HAP-1 (cell line): ENCODE measurements around the gene ANKRD36.
A peak's percentile ranks its signal among the peaks of the same experiment; 100 is the strongest.
"Not testable (repeated sequence)": the region's sequence is repeated elsewhere in the genome, so short reads cannot be mapped to it uniquely, and the experiment has no call there.

Experiments
- DNase-seq, 2 experiments: peaks; one replicate each; pipeline ENCODE4 v3.0.0-alpha.2; 2016 to 2020; ENCODE audit warnings: low spot score in 2 of 2
- H3K27me3 ChIP-seq: fragments of 250-450 bp; sonication (Bioruptor Pico); 2 replicates; pipeline ENCODE4 v1.5.1; 2020; ENCODE audit warnings: low read depth, mild to moderate bottlenecking, moderate library complexity
- H3K36me3 ChIP-seq: fragments of 250-450 bp; sonication (Bioruptor Pico); replicated peaks from 2 replicates; pipeline ENCODE4 v1.5.1; 2020; ENCODE audit warnings: mild to moderate bottlenecking
- H3K4me1 ChIP-seq: fragments of 250-450 bp; sonication (Bioruptor Pico); 2 replicates; pipeline ENCODE4 v1.5.1; 2020; ENCODE audit warnings: mild to moderate bottlenecking
- H3K4me3 ChIP-seq: fragments of 250-450 bp; sonication (Bioruptor Pico); 2 replicates; pipeline ENCODE4 v1.5.1; 2020; ENCODE audit warnings: mild to moderate bottlenecking, moderate library complexity
- H3K9me3 ChIP-seq: fragments of 250-450 bp; sonication (Bioruptor Pico); 2 replicates; pipeline ENCODE4 v1.5.1; 2020; ENCODE audit warnings: mild to moderate bottlenecking, moderate library complexity
- in situ Hi-C: fragments of 300-500 bp; cut with MboI; formaldehyde crosslinking; loops from 3 replicates; pipeline ENCODE4 v1.14.3; 2020; ENCODE audit warnings: low sequenced_read_pairs, inconsistent platforms, mixed read lengths

ANKRD36 gene

GRCh38 chr2:97094772-97095611 is 18.0 kb upstream of the ANKRD36 start, which contains the start of gene FAHD2B:
Gene FAHD2B, minus strand, starts transcription at chr2:97094882. Its CDS starts 3,176 bp downstream, at chr2:97091706.
- H3K36me3 ChIP-seq, in situ Hi-C loops, H3K4me1 ChIP-seq, H3K9me3 ChIP-seq, H3K27me3 ChIP-seq: not testable (repeated sequence)
- peak within 1 kb of the TSS; percentile 21 for H3K4me3 ChIP-seq
- peak; percentile 41 to 88 for DNase-seq

- no peaks in the 10 kb centered on the region; the same call in 1 of the 2 replicates for H3K4me1 ChIP-seq
- in situ Hi-C loops = no loop called here
- H3K27me3 ChIP-seq = no peaks in the 10 kb centered on the region
- DNase-seq = no peak
- no peak overlapping the region for H3K4me3 ChIP-seq
- H3K9me3 ChIP-seq = no peaks in the 10 kb centered on the region
- H3K36me3 ChIP-seq = no peaks in the 10 kb centered on the region
These were observed 17.3 kb upstream of the ANKRD36 start for GRCh38 chr2:97095661-97096060.

- in situ Hi-C loops, H3K27me3 ChIP-seq, H3K9me3 ChIP-seq, H3K4me3 ChIP-seq, DNase-seq, H3K36me3 ChIP-seq, H3K4me1 ChIP-seq: not testable (repeated sequence)
These were observed 14.1 kb upstream of the ANKRD36 start for GRCh38 chr2:97098786-97099372.

GRCh38 chr2:97106878-97107277 is 6.1 kb upstream of the ANKRD36 start:
- in situ Hi-C loops = loop anchor here (25.0 kb wide), 1 partner anchor 245 kb away; the partner anchor contains the start of genes ANKRD39 and SEMA4C
- not testable (repeated sequence) for H3K27me3 ChIP-seq, H3K4me3 ChIP-seq, DNase-seq, H3K9me3 ChIP-seq, H3K4me1 ChIP-seq, H3K36me3 ChIP-seq

- H3K27me3 ChIP-seq, DNase-seq, H3K9me3 ChIP-seq, H3K36me3 ChIP-seq, H3K4me3 ChIP-seq, H3K4me1 ChIP-seq: not testable (repeated sequence)
- in situ Hi-C loops = loop anchor here (25.0 kb wide), 1 partner anchor 249 kb away; the partner anchor contains the start of genes ANKRD39 and SEMA4C
These were observed 1.7 kb upstream of the ANKRD36 start for GRCh38 chr2:97111246-97111645.

GRCh38 chr2:97112320-97113049 is 468 bp upstream of the ANKRD36 start:
- in situ Hi-C loops = loop anchor here (25.0 kb wide), 1 partner anchor 250 kb away; the partner anchor contains the start of genes ANKRD39 and SEMA4C
- not testable (repeated sequence) for H3K4me1 ChIP-seq, H3K27me3 ChIP-seq, H3K9me3 ChIP-seq, H3K36me3 ChIP-seq
- peak overlapping the region; percentile 71 for H3K4me3 ChIP-seq
- peak; percentile 43 to 85 for DNase-seq

- H3K4me1 ChIP-seq, H3K9me3 ChIP-seq, DNase-seq, H3K36me3 ChIP-seq, H3K27me3 ChIP-seq: not testable (repeated sequence)
- in situ Hi-C loops = loop anchor here (25.0 kb wide), 1 partner anchor 252 kb away; the partner anchor contains the start of genes ANKRD39 and SEMA4C
- H3K4me3 ChIP-seq = peak overlapping the region; percentile 71
These were observed 916 bp downstream of the ANKRD36 start for GRCh38 chr2:97113882-97114255.

GRCh38 chr2:97129090-97129489 is 16.1 kb downstream of the ANKRD36 start:
- H3K4me3 ChIP-seq, H3K27me3 ChIP-seq, DNase-seq, H3K36me3 ChIP-seq, H3K9me3 ChIP-seq, H3K4me1 ChIP-seq, in situ Hi-C loops: not testable (repeated sequence)

GRCh38 chr2:97144016-97144415 is 31.1 kb downstream of the ANKRD36 start:
- H3K27me3 ChIP-seq, H3K9me3 ChIP-seq, in situ Hi-C loops, H3K4me3 ChIP-seq, DNase-seq, H3K4me1 ChIP-seq, H3K36me3 ChIP-seq: not testable (repeated sequence)

GRCh38 chr2:97166548-97166947 is 53.6 kb downstream of the ANKRD36 start:
- H3K36me3 ChIP-seq, H3K27me3 ChIP-seq, DNase-seq, in situ Hi-C loops, H3K9me3 ChIP-seq, H3K4me3 ChIP-seq, H3K4me1 ChIP-seq: not testable (repeated sequence)

GRCh38 chr2:97167938-97168337 is 55.0 kb downstream of the ANKRD36 start:
- H3K9me3 ChIP-seq, H3K4me3 ChIP-seq, H3K27me3 ChIP-seq, in situ Hi-C loops, H3K36me3 ChIP-seq, DNase-seq, H3K4me1 ChIP-seq: not testable (repeated sequence)

- H3K36me3 ChIP-seq, H3K4me3 ChIP-seq, H3K27me3 ChIP-seq, in situ Hi-C loops, H3K9me3 ChIP-seq, H3K4me1 ChIP-seq, DNase-seq: not testable (repeated sequence)
These were observed 55.6 kb downstream of the ANKRD36 start for GRCh38 chr2:97168583-97168982.

GRCh38 chr2:97180391-97180790 is 67.4 kb downstream of the ANKRD36 start:
- H3K4me1 ChIP-seq, H3K27me3 ChIP-seq, in situ Hi-C loops, H3K4me3 ChIP-seq, H3K36me3 ChIP-seq, DNase-seq, H3K9me3 ChIP-seq: not testable (repeated sequence)

GRCh38 chr2:97195349-97195748 is 82.4 kb downstream of the ANKRD36 start:
- H3K4me3 ChIP-seq, H3K4me1 ChIP-seq, H3K9me3 ChIP-seq, DNase-seq, H3K27me3 ChIP-seq, in situ Hi-C loops: not testable (repeated sequence)
- H3K36me3 ChIP-seq = peaks cover 49% of the 10 kb centered on the region
